Measurements from ENCODE around the gene KCNG4. TPM values are rescaled to one million over a fixed set of nuclear protein-coding genes. Genes with fewer than 3 reads are reported as not detected.

The KCNG4 gene
- total and polyA plus RNA-seq, 2 of the 8 experiments (the other 6 are each of a cell fraction or from before 2014, with no cell fraction given), result not detected

DNA sequence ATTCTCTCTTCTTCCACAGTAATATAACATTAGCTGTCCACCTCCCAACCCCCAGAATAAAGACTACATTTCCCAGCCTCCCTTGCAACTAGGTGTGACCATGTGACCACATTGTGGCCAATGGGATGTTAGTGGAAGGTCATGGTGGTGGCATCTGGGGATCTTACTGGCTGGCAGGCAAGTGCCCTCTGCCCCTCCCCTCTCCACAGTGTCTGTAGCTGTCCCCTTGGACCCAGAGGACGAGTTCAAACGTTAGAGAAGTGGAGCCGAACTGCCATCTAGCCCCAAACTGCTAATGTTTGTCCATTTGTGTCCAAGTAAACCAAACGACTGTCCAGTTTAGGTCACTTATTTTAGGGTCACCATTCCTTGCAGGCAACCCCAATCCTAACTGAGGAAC, 26.6 kb upstream of the KCNG4 start:
- WGBS, 2 experiments (ENCODE audit: extremely low coverage in 1 of 2, insufficient coverage in 1 of 2, insufficient read length in 1 of 2, insufficient replicate concordance in 2 of 2, low coverage in 1 of 2, low lambda C conversion rate in 2 of 2, missing lambda C conversion rate in 1 of 2), result 37% methylated on average over 4 of the region's 4 CpGs; no CpG with 5 or more reads in 1 of the 2 experiments
- Histone ChIP-seq H2BK15ac (ENCODE audit: low read length) (no peak overlapping the region), H3K27me3 (replicated peaks in 1 of 4; ENCODE audit: control insufficient read depth in 3 of 4, extremely low read depth in 1 of 4, insufficient read depth in 3 of 4, low read length in 3 of 4) (peaks cover 0 to 3% (median 0%) of the 10 kb centered on the region in 4 experiments; a peak in 1 of 7 replicates), H3K4me1 (replicated peaks in 1 of 4; ENCODE audit: control insufficient read depth in 3 of 4, insufficient read depth in 4 of 4, low read length in 3 of 4) (peaks cover 0 to 2% (median 0%) of the 10 kb centered on the region in 4 experiments; a peak in 2 of 7 replicates), H4K8ac (ENCODE audit: extremely low read depth, insufficient read depth, low read length) (no peak overlapping the region), H3K9ac (replicated peaks in 1 of 4; ENCODE audit: extremely low read depth in 1 of 4, low read depth in 3 of 4, low read length in 3 of 4) (no peak overlapping the region), H4K20me1 (replicated peaks in 1 of 2; ENCODE audit: control insufficient read depth in 1 of 2, insufficient read depth in 2 of 2, low read length in 2 of 2) (no peaks in the 10 kb centered on the region), H2BK12ac (ENCODE audit: low read depth, low read length) (no peak overlapping the region), H2AK5ac (ENCODE audit: low read depth, low read length) (no peak overlapping the region), H3K9me3 (ENCODE audit: insufficient read depth in 2 of 2, low read depth in 1 of 2, low read length in 1 of 2) (no peaks in the 10 kb centered on the region), H4K5ac (ENCODE audit: insufficient read length, low read depth, low read length) (no peak overlapping the region), H2BK120ac (replicated peaks; ENCODE audit: low read depth, low read length) (no peak overlapping the region), H3K79me2 (ENCODE audit: control insufficient read depth in 1 of 2, insufficient read depth in 2 of 2, low read length in 2 of 2) (no peaks in the 10 kb centered on the region), H3K56ac (replicated peaks; ENCODE audit: insufficient read length, low read depth, low read length) (no peak overlapping the region), H3K23me2 (ENCODE audit: low read depth, low read length) (0 out of 2 replicates have a peak, but pooled peaks cover 2% of the 10 kb centered on the region), H3K36me3 (ENCODE audit: control insufficient read depth in 2 of 4, insufficient read depth in 4 of 4, low read length in 3 of 4) (no peaks in the 10 kb centered on the region), H3K79me1 (ENCODE audit: low read depth, low read length) (no peaks in the 10 kb centered on the region), H3K27ac (ENCODE audit: low read depth, low read length) (no peak overlapping the region), H3K14ac (ENCODE audit: insufficient read length) (no peak overlapping the region), H3K23ac (ENCODE audit: insufficient read length) (no peak overlapping the region), H2AFZ (ENCODE audit: low read length) (peak overlapping the region; percentile 99), H3K18ac (ENCODE audit: extremely low read depth, low read length) (no peak overlapping the region), H2BK5ac (ENCODE audit: low read depth, low read length) (no peak overlapping the region), H3K4me3 (ENCODE audit: extremely low read depth in 1 of 4, insufficient read depth in 2 of 4, low read depth in 3 of 4, low read length in 4 of 4) (no peak overlapping the region), H3K4ac (replicated peaks; ENCODE audit: insufficient read length, low read depth, low read length) (no peak overlapping the region), H3K4me2 (ENCODE audit: insufficient read depth in 1 of 2, low read depth in 2 of 2, low read length in 2 of 2) (peak overlapping the region; percentile 23 to 43; a peak in 3 of 4 replicates), H4K91ac (replicated peaks; ENCODE audit: insufficient read length, low read length) (no peak overlapping the region), H2BK20ac (ENCODE audit: low read length) (no peak overlapping the region)
- ChIA-PET POLR2A (ENCODE audit: partially characterized antibody) (interaction anchor here (0.9 to 1.3 kb wide), 2 partner anchors 9 to 91 kb away, joined by 3 read pairs; no protein-coding TSS in a partner anchor), CTCF (ENCODE audit: partially characterized antibody) (interaction anchor here (0.6 to 3.3 kb wide), 5 partner anchors 11 to 1154 kb away, joined by 3 to 16 read pairs (median 4); partner anchors contain the start of gene TAF1C)
- DNase-seq (ENCODE audit: low read depth in 1 of 2, low spot score in 2 of 2) (peak in 1 of 2 experiments; percentile 68), FAIRE-seq (peak; percentile 99)
- TF ChIP-seq, protein P1, sequence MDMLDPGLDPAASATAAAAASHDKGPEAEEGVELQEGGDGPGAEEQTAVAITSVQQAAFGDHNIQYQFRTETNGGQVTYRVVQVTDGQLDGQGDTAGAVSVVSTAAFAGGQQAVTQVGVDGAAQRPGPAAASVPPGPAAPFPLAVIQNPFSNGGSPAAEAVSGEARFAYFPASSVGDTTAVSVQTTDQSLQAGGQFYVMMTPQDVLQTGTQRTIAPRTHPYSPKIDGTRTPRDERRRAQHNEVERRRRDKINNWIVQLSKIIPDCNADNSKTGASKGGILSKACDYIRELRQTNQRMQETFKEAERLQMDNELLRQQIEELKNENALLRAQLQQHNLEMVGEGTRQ (IDR thresholded peaks at IDR 0.05; ENCODE audit: low read length), result peak; percentile 98
- no peak for TF ChIP-seq CTBP2 (IDR thresholded peaks at IDR 0.05; ENCODE audit: borderline replicate concordance, insufficient read depth, insufficient read length, low read length)
- peak; percentile 93 for TF ChIP-seq SP1 (IDR thresholded peaks at IDR 0.05; ENCODE audit: low read depth, low read length)
- peak; percentile 95 for TF ChIP-seq ATF3 (IDR thresholded peaks at IDR 0.05; ENCODE audit: insufficient read depth, low read depth, low read length)
- no peak for TF ChIP-seq JUND (IDR thresholded peaks at IDR 0.05; ENCODE audit: low read length)
- TF ChIP-seq SIX5 (IDR thresholded peaks at IDR 0.05; ENCODE audit: low read depth, low read length), result peak; percentile 88
- no peak for TF ChIP-seq POLR2A (IDR thresholded peaks at IDR 0.05; ENCODE audit: control extremely low read depth in 1 of 2, low read depth in 2 of 2, low read length in 2 of 2)
- no peak for TF ChIP-seq CHD1 (IDR thresholded peaks at IDR 0.05; ENCODE audit: low read depth, low read length)
- peak; percentile 89 for TF ChIP-seq CHD2 (IDR thresholded peaks at IDR 0.05; ENCODE audit: low read length)
- TF ChIP-seq NRF1 (IDR thresholded peaks at IDR 0.05; ENCODE audit: low read depth, low read length), result no peak
- TF ChIP-seq CREB1 (IDR thresholded peaks at IDR 0.05), result 0 out of 2 replicates have a peak, but pooled peaks have one; percentile 29

Measured in H1 (cell line).